Endothelial cell (in vitro differentiated cells): ENCODE results near the gene FBXW8. TPM values are rescaled to one million over a fixed set of nuclear protein-coding genes. Genes with fewer than 3 reads are reported as not detected.

Source experiments
- DNase-seq: peaks from one replicate; pipeline ENCODE4 v3.0.0; 2021; ENCODE audit warnings: low spot score
- H3K27ac Mint-ChIP-seq: one replicate; pipeline ENCODE4 v1.8.0; 2021; ENCODE audit warnings: mixed read lengths, inconsistent platforms; ENCODE audit not compliant: unreplicated experiment
- H3K27me3 Mint-ChIP-seq: one replicate; pipeline ENCODE4 v1.8.0; 2021; ENCODE audit warnings: mild to moderate bottlenecking, moderate library complexity, mixed read lengths, inconsistent platforms; ENCODE audit not compliant: unreplicated experiment
- H3K36me3 Mint-ChIP-seq: one replicate; pipeline ENCODE4 v1.8.0; 2021; ENCODE audit warnings: mild to moderate bottlenecking, low read depth, mixed read lengths, inconsistent platforms; ENCODE audit not compliant: unreplicated experiment
- H3K4me1 Mint-ChIP-seq: one replicate; pipeline ENCODE4 v1.8.0; 2021; ENCODE audit warnings: mild to moderate bottlenecking, mixed read lengths, inconsistent platforms; ENCODE audit not compliant: unreplicated experiment
- H3K4me3 Mint-ChIP-seq: one replicate; pipeline ENCODE4 v1.8.0; 2021; ENCODE audit warnings: mild to moderate bottlenecking, mixed read lengths, inconsistent platforms; ENCODE audit not compliant: unreplicated experiment
- H3K9me3 Mint-ChIP-seq: one replicate; pipeline ENCODE4 v1.8.0; 2021; ENCODE audit warnings: mixed read lengths, inconsistent platforms; ENCODE audit not compliant: unreplicated experiment
- total RNA-seq: library from RNA; stranded (reverse); fragmentation: NEBNext Ultra II Directional; extraction: Animal tissue kit (Norgen Biotek cat#: 25700); gene quantifications from one replicate; pipeline ENCODE4 v1.2.1, GENCODE V29; 2021; ENCODE audit not compliant: unreplicated experiment
- TF ChIP-seq, protein P1 (sequence below): fragments of 200-600 bp; sonication (generic); IDR thresholded peaks from one replicate; pipeline ENCODE4 v1.5.0; 2021; ENCODE audit warnings: antibody characterized with exemption; ENCODE audit not compliant: unreplicated experiment

Gene FBXW8
- total RNA-seq, 1 donor from 2014 or later: 17.8 TPM

DNA sequence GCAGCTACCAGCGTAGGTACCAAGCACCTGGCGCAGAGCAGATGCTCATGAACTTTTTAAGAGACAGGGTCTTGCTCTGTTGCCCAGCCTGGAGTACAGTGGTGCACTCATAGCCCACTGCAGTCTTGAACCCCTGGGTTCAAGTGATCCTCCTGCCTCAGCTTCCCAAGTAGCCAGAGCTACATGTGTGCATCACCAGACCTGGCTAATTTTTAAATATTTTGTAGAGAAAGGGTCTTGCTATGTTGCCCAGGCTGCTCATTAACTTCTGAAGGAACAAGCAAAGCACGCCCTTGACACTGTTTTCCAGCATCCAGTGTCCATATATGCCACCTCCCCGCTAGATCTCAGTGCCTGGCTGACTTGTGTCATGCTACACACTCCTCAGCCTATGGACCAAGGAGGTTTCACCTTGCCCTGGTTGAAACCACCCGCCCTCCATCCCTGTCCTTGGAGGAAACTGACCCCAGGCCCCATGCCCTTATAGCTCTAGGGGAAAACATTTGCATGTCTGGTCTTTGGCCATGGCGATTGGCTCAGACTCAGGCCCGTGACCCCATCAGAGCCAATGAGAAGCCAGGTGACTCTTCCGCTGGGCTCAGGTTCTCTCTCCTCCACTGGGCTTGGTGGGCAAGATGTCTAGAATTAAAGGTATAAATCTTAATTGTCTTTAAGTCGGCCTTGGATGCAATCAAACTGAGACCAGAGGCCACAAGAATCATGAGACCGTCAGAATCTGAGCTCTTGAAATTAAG, 162.2 kb downstream of the FBXW8 start:
- Mint-ChIP-seq H3K27me3 (peaks cover 1% of the 10 kb centered on the region), H3K36me3 (no peaks in the 10 kb centered on the region), H3K4me1 (peaks cover 16% of the 10 kb centered on the region), H3K9me3 (no peaks in the 10 kb centered on the region), H3K27ac (no peak overlapping the region), H3K4me3 (no peak overlapping the region)
- DNase-seq: no peak
- TF ChIP-seq, protein P1, sequence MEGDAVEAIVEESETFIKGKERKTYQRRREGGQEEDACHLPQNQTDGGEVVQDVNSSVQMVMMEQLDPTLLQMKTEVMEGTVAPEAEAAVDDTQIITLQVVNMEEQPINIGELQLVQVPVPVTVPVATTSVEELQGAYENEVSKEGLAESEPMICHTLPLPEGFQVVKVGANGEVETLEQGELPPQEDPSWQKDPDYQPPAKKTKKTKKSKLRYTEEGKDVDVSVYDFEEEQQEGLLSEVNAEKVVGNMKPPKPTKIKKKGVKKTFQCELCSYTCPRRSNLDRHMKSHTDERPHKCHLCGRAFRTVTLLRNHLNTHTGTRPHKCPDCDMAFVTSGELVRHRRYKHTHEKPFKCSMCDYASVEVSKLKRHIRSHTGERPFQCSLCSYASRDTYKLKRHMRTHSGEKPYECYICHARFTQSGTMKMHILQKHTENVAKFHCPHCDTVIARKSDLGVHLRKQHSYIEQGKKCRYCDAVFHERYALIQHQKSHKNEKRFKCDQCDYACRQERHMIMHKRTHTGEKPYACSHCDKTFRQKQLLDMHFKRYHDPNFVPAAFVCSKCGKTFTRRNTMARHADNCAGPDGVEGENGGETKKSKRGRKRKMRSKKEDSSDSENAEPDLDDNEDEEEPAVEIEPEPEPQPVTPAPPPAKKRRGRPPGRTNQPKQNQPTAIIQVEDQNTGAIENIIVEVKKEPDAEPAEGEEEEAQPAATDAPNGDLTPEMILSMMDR: no peak

DNA sequence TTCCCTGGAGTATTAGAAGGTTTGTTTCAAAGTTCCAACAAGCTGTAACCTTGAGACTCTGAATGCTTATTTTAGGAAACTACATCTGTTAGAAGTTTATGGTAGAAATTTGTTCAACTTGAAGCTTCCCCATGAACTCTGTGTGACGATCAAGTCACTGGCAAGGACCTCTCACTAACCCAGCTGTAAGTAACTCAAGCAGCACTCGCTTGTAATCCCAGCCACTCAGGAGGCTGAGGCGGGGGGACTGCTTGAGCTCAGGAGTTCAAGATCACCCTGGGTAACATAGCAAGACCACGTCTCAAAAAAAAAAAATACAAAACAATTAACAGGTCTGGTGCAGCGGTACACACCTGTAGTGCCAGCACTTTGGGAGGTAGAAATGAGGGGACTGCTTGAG, 162.9 kb downstream of the FBXW8 start:
- Mint-ChIP-seq H3K27me3 (peaks cover 1% of the 10 kb centered on the region), H3K36me3 (no peaks in the 10 kb centered on the region)

DNA sequence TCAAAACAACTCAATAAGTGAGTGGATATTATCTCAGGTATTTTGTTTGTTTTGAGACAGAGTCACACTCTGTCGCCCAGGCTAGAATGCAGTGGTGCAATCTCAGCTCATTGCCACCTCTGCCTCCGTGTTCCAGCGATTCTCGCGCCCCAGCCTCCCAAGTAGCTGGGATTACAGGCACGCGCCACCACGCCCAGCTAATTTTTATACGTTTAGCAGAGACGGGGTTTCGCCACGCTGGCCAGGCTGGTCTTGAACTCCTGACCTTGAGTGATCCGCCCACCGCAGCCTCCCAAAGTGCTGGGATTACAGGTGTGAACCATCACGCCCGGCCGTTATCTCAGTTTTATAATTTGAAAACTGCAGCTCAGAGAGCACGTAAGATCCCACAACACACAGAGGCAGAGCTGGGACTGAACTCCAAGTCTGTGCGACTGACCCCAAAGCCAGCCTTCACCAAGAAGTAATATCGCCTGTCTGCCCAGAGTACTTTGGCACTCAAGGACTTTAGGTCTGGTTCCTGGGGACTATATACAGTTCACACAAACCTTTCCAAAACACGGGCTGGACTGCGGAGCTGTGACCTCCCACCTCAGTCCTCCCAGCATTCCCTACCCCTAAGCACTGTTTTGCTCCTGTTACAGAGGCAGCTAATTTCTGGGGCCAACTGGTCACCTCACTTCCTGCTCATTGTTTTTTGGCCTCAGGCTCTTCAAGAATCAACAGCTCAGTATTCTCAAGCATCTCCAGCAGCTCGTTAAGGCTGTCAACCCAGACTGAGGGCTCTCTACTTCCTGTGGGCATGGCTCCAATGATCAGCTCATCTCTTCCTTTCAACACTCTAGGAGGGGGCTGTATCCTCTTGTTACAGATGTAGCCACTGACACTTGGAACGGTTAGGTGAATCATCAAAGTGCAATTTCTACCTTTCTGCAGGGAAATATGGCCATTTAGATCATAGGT, 165.9 kb downstream of the FBXW8 start:
- Mint-ChIP-seq H3K4me3 (no peak overlapping the region), H3K4me1 (peaks cover 9% of the 10 kb centered on the region), H3K36me3 (no peaks in the 10 kb centered on the region), H3K9me3 (no peaks in the 10 kb centered on the region), H3K27ac (no peak overlapping the region), H3K27me3 (peaks cover 1% of the 10 kb centered on the region)
- no peak for DNase-seq
- TF ChIP-seq, protein P1: no peak

More for the DNA sequence above, 162.9 kb downstream of the FBXW8 start:
- Mint-ChIP-seq H3K4me1 (peaks cover 16% of the 10 kb centered on the region), H3K9me3 (no peaks in the 10 kb centered on the region), H3K4me3 (no peak overlapping the region), H3K27ac (no peak overlapping the region)
- TF ChIP-seq, protein P1: no peak
- no peak for DNase-seq

DNA sequence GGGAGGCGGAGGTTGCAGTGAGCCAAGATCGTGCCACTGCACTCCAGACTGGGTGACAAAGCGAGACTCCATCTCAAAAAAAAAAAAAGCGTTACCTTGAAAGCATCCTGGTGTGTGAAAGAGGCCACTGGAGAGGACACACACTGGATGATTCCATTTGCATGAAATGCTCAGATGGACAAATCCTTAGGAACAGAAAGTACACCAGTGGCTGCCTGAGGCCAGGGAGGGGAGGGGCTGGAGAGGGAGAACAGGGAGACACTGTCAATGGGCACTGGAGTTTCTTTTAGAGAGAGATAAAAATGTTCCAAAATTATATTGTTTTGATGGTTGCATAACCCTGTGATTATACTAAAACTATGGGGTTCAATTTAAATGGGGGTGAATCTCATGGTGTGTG, 168.7 kb downstream of the FBXW8 start:
- Mint-ChIP-seq H3K4me3 (no peak overlapping the region), H3K27ac (no peak overlapping the region), H3K27me3 (peaks cover 1% of the 10 kb centered on the region), H3K4me1 (peaks cover 9% of the 10 kb centered on the region), H3K9me3 (no peaks in the 10 kb centered on the region), H3K36me3 (no peaks in the 10 kb centered on the region)
- TF ChIP-seq, protein P1: no peak
- DNase-seq: no peak
